Subcutaneous abdominal adipose tissue (tissue), 5 donors: ENCODE data around the gene YPEL1.

Experiments
- H3K27ac ChIP-seq: one replicate; pipeline ENCODE4 v1.7.0; 2013; ENCODE audit warnings: low read depth, mild to moderate bottlenecking, inconsistent platforms, low read length, moderate library complexity
- H3K27me3 ChIP-seq, 5 donors: one replicate each; pipeline ENCODE4 v1.7.0; 2013; ENCODE audit warnings: low read length in 5 of 5, inconsistent platforms in 1 of 5; ENCODE audit not compliant: control insufficient read depth in 5 of 5, insufficient read depth in 4 of 5
- H3K36me3 ChIP-seq, 5 donors: one replicate each; pipeline ENCODE4 v1.7.0; 2013; ENCODE audit warnings: low read length in 5 of 5; ENCODE audit not compliant: control insufficient read depth in 5 of 5, insufficient read depth in 5 of 5
- H3K4me1 ChIP-seq, 5 donors: one replicate each; pipeline ENCODE4 v1.7.0; 2013; ENCODE audit warnings: low read length in 5 of 5, mild to moderate bottlenecking in 3 of 5, moderate library complexity in 1 of 5; ENCODE audit not compliant: control insufficient read depth in 5 of 5, insufficient read depth in 5 of 5
- H3K4me3 ChIP-seq, 5 donors: one replicate each; pipeline ENCODE4 v1.7.0; 2013; ENCODE audit warnings: low read length in 5 of 5, low read depth in 1 of 5
- H3K9ac ChIP-seq, 5 donors: one replicate each; pipeline ENCODE4 v1.7.0; 2013; ENCODE audit warnings: low read length in 5 of 5, mild to moderate bottlenecking in 4 of 5, moderate library complexity in 3 of 5
- H3K9me3 ChIP-seq, 5 donors: one replicate each; pipeline ENCODE4 v1.7.0; 2013; ENCODE audit warnings: low read length in 5 of 5; ENCODE audit not compliant: control insufficient read depth in 5 of 5
- donor health status: healthy.
- donor health status: healthy.
- donor health status: healthy.
- donor health status: healthy.
- donor health status: healthy.

Gene YPEL1

GRCh38 chr22:21661991-21662390, 73.6 kb downstream of the YPEL1 start:
- no peak overlapping the region for H3K4me3 ChIP-seq
- peaks cover 0 to 23% (median 18%) of the 10 kb centered on the region in 5 donors for H3K4me1 ChIP-seq
- H3K27me3 ChIP-seq = peaks cover 0 to 7% (median 4%) of the 10 kb centered on the region in 5 donors
- H3K27ac ChIP-seq = no peak overlapping the region
- no peak overlapping the region for H3K9ac ChIP-seq
- H3K9me3 ChIP-seq = no peaks in the 10 kb centered on the region
- H3K36me3 ChIP-seq = no peaks in the 10 kb centered on the region

DNA sequence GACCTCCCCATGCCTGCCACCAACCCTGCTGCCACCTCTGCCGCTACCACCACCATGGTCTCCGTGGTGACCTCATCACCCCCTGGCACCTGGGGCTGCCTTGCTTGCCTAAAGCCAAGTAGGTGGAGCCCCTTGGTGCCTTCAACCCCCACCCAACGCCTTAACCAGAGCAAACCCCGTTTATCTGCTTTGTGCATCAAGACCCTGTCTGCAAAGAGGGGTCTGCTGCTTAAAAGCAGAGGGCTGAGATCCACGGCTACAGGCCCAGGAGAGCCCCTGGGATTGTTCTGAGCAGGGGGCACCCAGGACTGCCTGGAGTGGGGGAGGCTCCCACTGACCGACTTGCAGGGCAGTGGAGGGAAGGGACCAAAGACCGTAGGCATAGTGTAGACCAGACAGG, 74.7 kb downstream of the YPEL1 start:
- Histone ChIP-seq H3K27me3 (peaks cover 0 to 13% (median 7%) of the 10 kb centered on the region in 5 donors), H3K27ac (no peak overlapping the region), H3K9ac (no peak overlapping the region), H3K4me3 (no peak overlapping the region), H3K36me3 (no peaks in the 10 kb centered on the region), H3K4me1 (peaks cover 0 to 20% (median 14%) of the 10 kb centered on the region in 5 donors), H3K9me3 (no peaks in the 10 kb centered on the region)

DNA sequence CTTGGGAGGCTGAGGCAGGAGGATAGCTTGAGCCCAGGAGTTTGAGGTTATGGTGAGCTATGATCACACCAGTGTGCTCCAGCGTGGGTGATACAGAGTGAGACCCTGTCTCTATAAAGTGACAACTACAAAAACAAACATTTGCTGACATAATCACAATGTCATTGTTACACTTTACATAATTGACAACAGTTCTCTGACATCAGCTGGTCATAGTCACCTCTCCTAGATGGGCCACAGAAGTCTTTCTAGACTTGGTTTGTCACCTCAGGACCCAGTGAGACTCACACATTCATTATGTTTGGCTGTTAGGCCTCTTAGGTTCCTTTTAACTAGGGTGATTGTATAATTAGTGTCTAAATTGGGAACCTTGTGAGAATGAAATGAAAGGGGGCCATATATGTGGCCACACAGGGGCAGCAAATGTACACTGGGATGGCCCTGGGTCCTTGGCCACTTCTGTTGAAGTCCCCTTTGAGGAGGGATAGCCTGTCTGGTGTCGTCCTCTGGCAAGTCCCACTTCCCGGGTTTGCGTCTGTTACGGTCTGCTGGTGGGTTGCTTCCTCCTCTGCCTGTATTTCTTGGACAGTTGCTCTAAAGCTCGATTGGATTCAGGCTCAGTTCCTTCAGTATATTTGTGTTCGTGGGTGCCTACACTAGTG, 75.6 kb downstream of the YPEL1 start:
- no peaks in the 10 kb centered on the region for H3K9me3 ChIP-seq
- H3K36me3 ChIP-seq = no peaks in the 10 kb centered on the region
- no peak overlapping the region for H3K9ac ChIP-seq
- H3K4me3 ChIP-seq = no peak overlapping the region
- peaks cover 0 to 13% (median 7%) of the 10 kb centered on the region in 5 donors for H3K27me3 ChIP-seq
- H3K4me1 ChIP-seq = peaks cover 0 to 15% (median 8%) of the 10 kb centered on the region in 5 donors
- no peak overlapping the region for H3K27ac ChIP-seq

DNA sequence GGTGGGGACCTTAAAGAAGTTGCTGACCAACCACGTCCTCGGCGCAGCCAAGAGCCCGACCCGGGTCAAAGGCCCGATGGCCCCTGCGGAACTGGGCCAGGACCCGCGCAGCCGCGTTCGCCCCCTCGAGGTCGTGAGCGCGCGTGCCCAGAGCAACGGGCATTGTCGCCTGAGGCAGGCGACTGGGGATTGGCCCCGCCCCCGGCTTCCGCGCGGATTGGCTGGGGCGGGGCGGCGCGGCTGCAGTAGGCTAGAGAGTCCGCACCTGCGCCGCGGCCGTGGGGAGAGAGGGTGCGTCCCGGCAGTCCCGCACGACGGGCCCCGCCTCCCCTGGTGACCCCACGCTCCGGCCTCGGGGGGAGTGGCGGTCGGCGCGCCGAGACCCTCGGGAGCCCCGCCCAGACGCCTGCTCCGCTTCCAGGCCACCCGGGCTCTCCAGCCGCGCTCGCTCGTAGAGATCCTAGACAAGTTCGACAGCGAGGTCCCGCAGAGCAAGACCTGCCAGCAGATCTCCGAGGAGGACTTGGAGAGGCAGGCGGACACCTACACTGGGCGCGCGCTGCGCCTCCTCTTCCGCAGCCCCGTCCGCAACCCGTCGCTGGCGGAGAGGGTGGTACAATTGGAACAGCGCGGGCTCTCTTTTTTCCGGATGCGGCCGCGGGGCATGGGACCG, 78.1 kb downstream of the YPEL1 start:
- Histone ChIP-seq H3K27ac (no peak overlapping the region), H3K9me3 (no peaks in the 10 kb centered on the region), H3K9ac (peak overlapping the region in 3 of 5 donors; percentile 37 to 64 (median 39)), H3K4me3 (peak overlapping the region in 4 of 5 donors; percentile 54 to 73 (median 64)), H3K4me1 (peaks cover 0 to 19% (median 11%) of the 10 kb centered on the region in 5 donors), H3K27me3 (peaks cover 0 to 13% (median 8%) of the 10 kb centered on the region in 5 donors), H3K36me3 (no peaks in the 10 kb centered on the region)

DNA sequence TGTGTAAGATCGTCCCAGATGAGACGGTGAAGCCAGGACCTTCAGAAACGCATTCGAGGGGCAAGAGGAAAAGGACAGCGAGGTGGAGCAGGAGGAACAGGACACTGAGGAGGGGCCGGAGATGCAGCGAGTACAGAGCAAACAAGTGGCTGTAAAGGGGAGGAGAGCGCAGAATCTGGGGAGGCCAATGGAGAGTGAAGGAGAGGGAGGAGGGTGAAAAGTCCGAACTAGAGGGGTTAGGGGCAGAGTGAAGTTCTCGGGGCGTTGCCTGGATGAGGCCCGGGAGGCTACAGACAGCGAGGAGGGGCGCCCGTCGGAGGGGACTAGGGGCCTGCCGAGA, 78.6 kb downstream of the YPEL1 start:
- Histone ChIP-seq H3K27ac (no peak overlapping the region), H3K9ac (no peak overlapping the region), H3K4me1 (peaks cover 0 to 24% (median 16%) of the 10 kb centered on the region in 5 donors), H3K27me3 (peaks cover 0 to 13% (median 8%) of the 10 kb centered on the region in 5 donors), H3K9me3 (no peaks in the 10 kb centered on the region), H3K36me3 (no peaks in the 10 kb centered on the region), H3K4me3 (peak overlapping the region in 4 of 5 donors; percentile 54 to 73 (median 64))

DNA sequence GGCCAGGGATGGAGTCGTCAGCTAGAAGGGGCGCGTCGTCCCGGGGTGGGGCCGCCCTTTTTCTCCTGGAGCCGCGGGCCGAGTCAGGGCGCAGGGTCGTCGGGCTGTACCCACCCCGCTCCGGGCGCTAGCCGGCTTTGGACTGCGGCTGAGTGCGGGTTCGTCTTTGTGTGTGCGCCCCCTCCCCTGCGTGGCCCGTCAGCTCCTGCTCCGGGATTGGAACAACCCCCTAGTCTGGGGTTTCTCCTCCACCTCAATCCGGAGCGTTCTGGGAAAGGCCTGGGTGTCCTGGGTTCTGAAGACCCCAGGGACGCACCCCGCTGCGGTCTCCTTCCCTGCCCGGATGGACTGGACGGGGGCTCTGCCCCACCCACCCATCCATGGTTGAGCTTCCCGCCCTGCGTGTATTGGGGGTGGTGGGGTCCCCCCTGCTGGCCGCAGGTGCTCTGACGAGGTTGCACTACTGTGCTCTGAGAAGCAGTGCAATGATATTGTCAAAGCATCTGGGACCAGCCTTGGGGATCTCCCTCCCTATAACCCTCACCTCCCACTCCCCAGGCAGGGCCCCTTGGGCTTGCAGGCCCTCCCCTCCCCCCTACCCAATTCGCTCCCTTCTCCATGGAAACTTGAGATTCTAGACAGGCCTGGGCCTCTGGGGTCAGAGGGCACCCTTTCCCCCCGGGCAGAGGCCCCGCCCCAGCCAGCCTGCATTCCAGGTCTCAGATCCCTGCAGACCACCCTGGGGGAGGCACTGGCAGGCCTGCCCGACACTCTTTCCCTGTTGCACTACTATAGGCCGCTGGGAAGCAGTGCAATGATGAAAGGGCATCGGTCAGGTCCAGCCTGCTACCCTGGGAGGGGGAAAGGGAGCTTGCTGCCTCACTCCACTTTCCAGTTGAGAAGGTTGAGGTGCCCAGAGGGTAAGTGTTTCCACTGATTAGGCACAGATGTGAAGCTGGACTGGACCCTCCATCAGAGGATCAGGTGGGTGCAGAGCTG, 82.7 kb downstream of the YPEL1 start:
- Histone ChIP-seq H3K4me3 (peak overlapping the region in 4 of 5 donors; percentile 60 to 73 (median 68)), H3K36me3 (no peaks in the 10 kb centered on the region), H3K9ac (peak overlapping the region in 1 of 5 donors; percentile 75), H3K27me3 (peaks cover 0 to 10% (median 4%) of the 10 kb centered on the region in 5 donors), H3K27ac (no peak overlapping the region), H3K4me1 (peaks cover 0 to 31% (median 22%) of the 10 kb centered on the region in 5 donors), H3K9me3 (no peaks in the 10 kb centered on the region)

- Histone ChIP-seq H3K9ac (peak overlapping the region in 3 of 5 donors; percentile 59 to 75 (median 70)), H3K27ac (no peak overlapping the region)
Measured at GRCh38 chr22:21652010-21652546, 83.5 kb downstream of the YPEL1 start.

GRCh38 chr22:21651521-21652009, 84.0 kb downstream of the YPEL1 start:
- Histone ChIP-seq H3K36me3 (no peaks in the 10 kb centered on the region), H3K9me3 (no peaks in the 10 kb centered on the region), H3K27me3 (peaks cover 0 to 4% (median 1%) of the 10 kb centered on the region in 5 donors), H3K4me3 (peak overlapping the region; percentile 45 to 73 (median 66)), H3K9ac (peak overlapping the region in 4 of 5 donors; percentile 2 to 75 (median 64)), H3K4me1 (peaks cover 0 to 25% (median 17%) of the 10 kb centered on the region in 5 donors), H3K27ac (no peak overlapping the region)

More at GRCh38 chr22:21652010-21652546, 83.5 kb downstream of the YPEL1 start:
- Histone ChIP-seq H3K27me3 (peaks cover 0 to 9% (median 4%) of the 10 kb centered on the region in 5 donors), H3K4me1 (peaks cover 0 to 23% (median 17%) of the 10 kb centered on the region in 5 donors), H3K9me3 (no peaks in the 10 kb centered on the region), H3K36me3 (no peaks in the 10 kb centered on the region), H3K4me3 (peak overlapping the region in 4 of 5 donors; percentile 60 to 73 (median 68))

GRCh38 chr22:21650823-21651520, 84.6 kb downstream of the YPEL1 start:
- no peaks in the 10 kb centered on the region for H3K9me3 ChIP-seq
- H3K9ac ChIP-seq = peak overlapping the region in 3 of 5 donors; percentile 59 to 75 (median 70)
- peak overlapping the region; percentile 45 to 73 (median 66) for H3K4me3 ChIP-seq
- H3K27ac ChIP-seq = no peak overlapping the region
- H3K4me1 ChIP-seq = peaks cover 0 to 27% (median 17%) of the 10 kb centered on the region in 5 donors
- peaks cover 0 to 3% (median 0%) of the 10 kb centered on the region in 5 donors for H3K27me3 ChIP-seq
- H3K36me3 ChIP-seq = no peaks in the 10 kb centered on the region
